Mesothelial cell of epicardium (in vitro differentiated cells): ENCODE data around the gene TLR8. TPM values are rescaled to one million over a fixed set of nuclear protein-coding genes. Genes with fewer than 3 reads are reported as not detected.

Experiments
- DNase-seq, 2 experiments: peaks; one replicate each; pipeline ENCODE4 v3.0.0; 2021; ENCODE audit warnings: low spot score in 2 of 2; ENCODE audit not compliant: unreplicated experiment in 2 of 2
- H3K27ac Mint-ChIP-seq: 2 replicates; pipeline ENCODE4 v1.8.0; 2021; ENCODE audit warnings: mixed read lengths
- H3K27me3 Mint-ChIP-seq: 2 replicates; pipeline ENCODE4 v1.8.0; 2021; ENCODE audit warnings: low read depth, mixed read lengths
- H3K36me3 Mint-ChIP-seq: 2 replicates; pipeline ENCODE4 v1.8.0; 2021; ENCODE audit warnings: mixed read lengths
- H3K4me1 Mint-ChIP-seq: 2 replicates; pipeline ENCODE4 v1.8.0; 2021; ENCODE audit warnings: mixed read lengths
- H3K4me3 Mint-ChIP-seq: 2 replicates; pipeline ENCODE4 v1.8.0; 2021; ENCODE audit warnings: mild to moderate bottlenecking, moderate library complexity, mixed read lengths
- H3K9me3 Mint-ChIP-seq: 2 replicates; pipeline ENCODE4 v1.8.0; 2021; ENCODE audit warnings: mixed read lengths
- total RNA-seq: library from RNA; stranded (reverse); gene quantifications from 3 replicates; pipeline ENCODE4 v1.2.1, GENCODE V29; 2021
- TF ChIP-seq, protein P1 (sequence below): fragments of 200-600 bp; sonication (generic); IDR thresholded peaks from one replicate; pipeline ENCODE4 v1.5.0; 2021; ENCODE audit warnings: antibody characterized with exemption; ENCODE audit not compliant: unreplicated experiment

The TLR8 gene
- total RNA-seq, 1 donor from 2014 or later = not detected

DNA sequence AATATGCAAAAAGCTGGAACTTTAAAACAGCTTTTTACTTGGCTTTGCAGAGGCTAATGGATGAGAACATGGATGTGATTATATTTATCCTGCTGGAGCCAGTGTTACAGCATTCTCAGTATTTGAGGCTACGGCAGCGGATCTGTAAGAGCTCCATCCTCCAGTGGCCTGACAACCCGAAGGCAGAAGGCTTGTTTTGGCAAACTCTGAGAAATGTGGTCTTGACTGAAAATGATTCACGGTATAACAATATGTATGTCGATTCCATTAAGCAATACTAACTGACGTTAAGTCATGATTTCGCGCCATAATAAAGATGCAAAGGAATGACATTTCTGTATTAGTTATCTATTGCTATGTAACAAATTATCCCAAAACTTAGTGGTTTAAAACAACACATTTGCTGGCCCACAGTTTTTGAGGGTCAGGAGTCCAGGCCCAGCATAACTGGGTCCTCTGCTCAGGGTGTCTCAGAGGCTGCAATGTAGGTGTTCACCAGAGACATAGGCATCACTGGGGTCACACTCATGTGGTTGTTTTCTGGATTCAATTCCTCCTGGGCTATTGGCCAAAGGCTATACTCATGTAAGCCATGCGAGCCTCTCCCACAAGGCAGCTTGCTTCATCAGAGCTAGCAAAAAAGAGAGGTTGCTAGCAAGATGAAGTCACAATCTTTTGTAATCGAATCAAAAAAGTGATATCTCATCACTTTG lies 15.6 kb downstream of the TLR8 start:
- H3K36me3 Mint-ChIP-seq = no peaks in the 10 kb centered on the region
- H3K9me3 Mint-ChIP-seq = peaks cover 33% of the 10 kb centered on the region
- H3K4me1 Mint-ChIP-seq = no peaks in the 10 kb centered on the region
- H3K27me3 Mint-ChIP-seq = no peaks in the 10 kb centered on the region
- no peak overlapping the region for H3K27ac Mint-ChIP-seq
- DNase-seq = no peak
- no peak overlapping the region for H3K4me3 Mint-ChIP-seq
- TF ChIP-seq, protein P1, sequence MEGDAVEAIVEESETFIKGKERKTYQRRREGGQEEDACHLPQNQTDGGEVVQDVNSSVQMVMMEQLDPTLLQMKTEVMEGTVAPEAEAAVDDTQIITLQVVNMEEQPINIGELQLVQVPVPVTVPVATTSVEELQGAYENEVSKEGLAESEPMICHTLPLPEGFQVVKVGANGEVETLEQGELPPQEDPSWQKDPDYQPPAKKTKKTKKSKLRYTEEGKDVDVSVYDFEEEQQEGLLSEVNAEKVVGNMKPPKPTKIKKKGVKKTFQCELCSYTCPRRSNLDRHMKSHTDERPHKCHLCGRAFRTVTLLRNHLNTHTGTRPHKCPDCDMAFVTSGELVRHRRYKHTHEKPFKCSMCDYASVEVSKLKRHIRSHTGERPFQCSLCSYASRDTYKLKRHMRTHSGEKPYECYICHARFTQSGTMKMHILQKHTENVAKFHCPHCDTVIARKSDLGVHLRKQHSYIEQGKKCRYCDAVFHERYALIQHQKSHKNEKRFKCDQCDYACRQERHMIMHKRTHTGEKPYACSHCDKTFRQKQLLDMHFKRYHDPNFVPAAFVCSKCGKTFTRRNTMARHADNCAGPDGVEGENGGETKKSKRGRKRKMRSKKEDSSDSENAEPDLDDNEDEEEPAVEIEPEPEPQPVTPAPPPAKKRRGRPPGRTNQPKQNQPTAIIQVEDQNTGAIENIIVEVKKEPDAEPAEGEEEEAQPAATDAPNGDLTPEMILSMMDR = no peak

DNA sequence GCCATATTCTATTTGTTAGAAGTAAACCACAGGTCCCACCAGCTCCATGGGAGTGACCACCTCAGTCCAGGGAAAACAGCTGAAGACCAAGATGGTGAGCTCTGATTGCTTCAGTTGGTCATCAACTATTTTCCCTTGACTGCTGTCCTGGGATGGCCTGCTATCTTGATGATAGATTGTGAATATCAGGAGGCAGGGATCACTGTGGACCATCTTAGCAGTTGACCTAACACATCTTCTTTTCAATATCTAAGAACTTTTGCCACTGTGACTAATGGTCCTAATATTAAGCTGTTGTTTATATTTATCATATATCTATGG lies 16.1 kb downstream of the TLR8 start:
- Mint-ChIP-seq H3K4me3 (no peak overlapping the region), H3K4me1 (no peaks in the 10 kb centered on the region), H3K36me3 (no peaks in the 10 kb centered on the region), H3K27ac (no peak overlapping the region), H3K9me3 (peaks cover 33% of the 10 kb centered on the region), H3K27me3 (no peaks in the 10 kb centered on the region)
- TF ChIP-seq, protein P1 = no peak
- DNase-seq = no peak

DNA sequence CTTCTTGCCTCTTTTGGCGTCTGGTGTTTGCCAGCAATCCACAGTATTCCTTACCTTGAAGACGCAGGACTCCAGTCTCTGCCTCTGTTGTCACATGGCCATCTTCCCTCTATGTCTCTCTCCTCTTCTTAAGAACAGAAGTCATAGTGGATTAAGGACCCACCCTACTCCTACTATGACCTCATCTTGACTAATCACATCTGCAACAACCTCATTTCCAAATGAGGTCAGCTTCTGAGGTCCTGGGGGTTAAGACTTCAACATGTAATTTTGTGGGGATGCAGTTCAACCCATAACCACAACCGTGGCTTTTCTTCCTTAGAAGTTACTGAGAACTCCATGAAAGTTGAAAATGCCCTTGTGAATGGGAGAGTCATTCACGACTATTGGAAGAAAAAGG lies 23.3 kb downstream of the TLR8 start:
- no peak for DNase-seq
- H3K4me3 Mint-ChIP-seq = no peak overlapping the region
- no peaks in the 10 kb centered on the region for H3K27me3 Mint-ChIP-seq
- peaks cover 49% of the 10 kb centered on the region for H3K9me3 Mint-ChIP-seq
- TF ChIP-seq, protein P1 = no peak
- H3K4me1 Mint-ChIP-seq = no peaks in the 10 kb centered on the region
- no peaks in the 10 kb centered on the region for H3K36me3 Mint-ChIP-seq
- no peak overlapping the region for H3K27ac Mint-ChIP-seq

DNA sequence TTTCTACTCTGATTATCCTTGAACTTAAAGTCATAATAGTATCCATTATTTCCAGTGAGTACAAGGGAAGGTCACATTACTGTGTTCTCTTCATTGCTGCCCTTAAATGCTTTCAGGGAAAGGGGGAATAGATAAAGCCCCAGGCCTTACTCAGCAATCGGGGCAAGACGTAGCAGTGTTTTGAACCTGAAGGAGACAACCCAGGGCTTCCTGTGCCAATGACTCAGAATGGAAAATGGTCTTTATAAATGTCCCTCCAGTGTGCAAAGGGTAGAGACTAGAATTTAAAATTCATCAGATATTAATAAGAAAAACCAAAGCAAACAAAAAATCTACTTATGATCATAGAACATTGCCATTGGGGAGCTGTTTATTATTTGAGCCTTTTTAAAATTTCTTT lies 23.7 kb downstream of the TLR8 start:
- no peaks in the 10 kb centered on the region for H3K4me1 Mint-ChIP-seq
- no peak for DNase-seq
- no peak overlapping the region for H3K4me3 Mint-ChIP-seq
- no peaks in the 10 kb centered on the region for H3K27me3 Mint-ChIP-seq
- TF ChIP-seq, protein P1 = no peak
- H3K36me3 Mint-ChIP-seq = no peaks in the 10 kb centered on the region
- no peak overlapping the region for H3K27ac Mint-ChIP-seq
- H3K9me3 Mint-ChIP-seq = peaks cover 49% of the 10 kb centered on the region

DNA sequence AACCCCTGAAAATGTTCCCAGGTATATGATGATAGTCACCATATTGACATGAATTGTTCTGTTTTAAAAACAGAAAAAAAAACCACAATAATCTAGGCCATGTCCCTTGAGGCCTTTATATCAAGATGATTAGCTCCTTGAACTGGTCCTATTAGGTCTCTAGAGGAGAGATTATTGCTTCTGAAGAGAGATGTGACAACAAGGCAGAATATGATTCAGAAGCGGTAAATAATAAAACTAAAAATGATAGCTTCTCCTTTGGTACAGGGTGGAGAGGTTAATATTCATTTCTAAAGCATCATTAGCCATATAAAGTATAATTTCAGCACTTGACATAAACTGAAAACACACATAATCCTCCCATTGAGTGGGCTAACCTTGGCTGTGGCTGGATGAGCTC lies 25.8 kb downstream of the TLR8 start:
- Mint-ChIP-seq H3K36me3 (no peaks in the 10 kb centered on the region), H3K9me3 (peaks cover 50% of the 10 kb centered on the region), H3K4me1 (no peaks in the 10 kb centered on the region), H3K27ac (no peak overlapping the region), H3K27me3 (no peaks in the 10 kb centered on the region), H3K4me3 (no peak overlapping the region)
- no peak for DNase-seq
- TF ChIP-seq, protein P1 = no peak

DNA sequence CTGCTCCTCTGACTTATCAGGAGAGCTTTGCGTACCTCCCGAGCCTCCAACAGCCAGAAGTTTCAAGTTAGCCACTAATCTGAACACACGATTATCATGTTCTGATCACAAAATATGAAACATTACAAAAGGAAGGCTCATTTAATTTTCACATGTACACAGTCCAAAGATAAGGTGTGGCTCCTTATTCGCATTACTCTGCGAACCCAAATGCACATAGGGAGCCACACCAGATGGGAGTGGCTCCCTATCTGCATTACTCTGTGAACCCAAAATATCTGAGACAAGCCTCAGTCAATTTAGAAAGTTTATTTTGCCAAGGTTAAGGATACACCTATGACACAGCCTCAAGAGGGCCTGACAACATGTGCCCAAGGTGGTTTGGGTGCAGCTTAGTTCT lies 28.4 kb downstream of the TLR8 start:
- TF ChIP-seq, protein P1 = no peak
- Mint-ChIP-seq H3K27me3 (no peaks in the 10 kb centered on the region), H3K4me1 (no peaks in the 10 kb centered on the region), H3K27ac (no peak overlapping the region), H3K36me3 (peaks cover 2% of the 10 kb centered on the region), H3K4me3 (no peak overlapping the region), H3K9me3 (peaks cover 50% of the 10 kb centered on the region)
- no peak for DNase-seq
